H1 (cell line): ENCODE results near the gene SAMD14. TPM values are rescaled to one million over a fixed set of nuclear protein-coding genes. Genes with fewer than 3 reads are reported as not detected.
A peak's percentile ranks its signal among the peaks of the same experiment; 100 is the strongest.

Source experiments
- CEBPB ChIP-seq: IDR thresholded peaks from 2 replicates; pipeline ENCODE4 v1.6.1; 2012; ENCODE audit warnings: low read depth, low read length
- HDAC6 ChIP-seq: IDR thresholded peaks from one replicate; pipeline ENCODE4 v1.7.1; 2012; ENCODE audit warnings: low read depth, mild to moderate bottlenecking, inconsistent platforms, low read length, moderate library complexity
- JUN ChIP-seq: IDR thresholded peaks from 2 replicates; pipeline ENCODE4 v1.6.1; 2011; ENCODE audit warnings: low read depth, mild to moderate bottlenecking, improper control_type of control experiment, low read length
- NANOG ChIP-seq: IDR thresholded peaks from 2 replicates; pipeline ENCODE4 v1.6.1; 2011; ENCODE audit warnings: low read length, low read depth, mild to moderate bottlenecking, inconsistent platforms; ENCODE audit not compliant: insufficient read depth, poor library complexity, severe bottlenecking
- POLR2AphosphoS5 ChIP-seq: IDR thresholded peaks from 2 replicates; pipeline ENCODE4 v1.6.1; 2011; ENCODE audit warnings: low read depth, low read length
- RAD21 ChIP-seq, 2 experiments: IDR thresholded peaks in 1 of 2; conservative IDR thresholded peaks in 1 of 2; 2 replicates each; pipeline ENCODE4 v1.6.1; 2011; ENCODE audit warnings: low read depth in 2 of 2, low read length in 2 of 2, improper control_type of control experiment in 1 of 2, inconsistent platforms in 1 of 2, mild to moderate bottlenecking in 1 of 2, moderate library complexity in 1 of 2
- polyA plus RNA-seq, 7 experiments: library from polyadenylated mRNA; depleted of rRNA in 3 of 7; stranded (reverse) in 5 of 7; unstranded in 2 of 7; fragments of >200 nt in 5 of 7; fragments of 200-250 nt in 2 of 7; gene quantifications; 1 replicate in 5 of 7; 2 replicates in 1 of 7; 4 replicates in 1 of 7; pipeline versions ENCODE4 v1.2.1 to v1.2.3, GENCODE V29; 2011 to 2013; ENCODE audit warnings: missing spikeins in 2 of 7, mixed read lengths in 2 of 7
- total RNA-seq: library from RNA; stranded (reverse); fragmentation: NEBNext Ultra II Directional; extraction: Animal tissue kit (Norgen Biotek cat#: 25700); gene quantifications from 2 replicates; pipeline ENCODE4 v1.2.1, GENCODE V29; 2021
- TF ChIP-seq, protein P1 (sequence below): IDR thresholded peaks from 2 replicates; pipeline ENCODE4 v1.6.1; 2011; ENCODE audit warnings: low read length, improper control_type of control experiment
- TF ChIP-seq, protein P2 (sequence below): fragments of 300-600 bp; sonication (generic); IDR thresholded peaks from 2 replicates; pipeline ENCODE4 v1.7.1; 2012; ENCODE audit warnings: low read length, moderate library complexity, mild to moderate bottlenecking, inconsistent platforms; ENCODE audit not compliant: insufficient replicate concordance

The SAMD14 gene
- total and polyA plus RNA-seq, 2 of the 8 experiments (the other 6 are each of a cell fraction or from before 2014, with no cell fraction given): 5.7 to 5.8 TPM

DNA sequence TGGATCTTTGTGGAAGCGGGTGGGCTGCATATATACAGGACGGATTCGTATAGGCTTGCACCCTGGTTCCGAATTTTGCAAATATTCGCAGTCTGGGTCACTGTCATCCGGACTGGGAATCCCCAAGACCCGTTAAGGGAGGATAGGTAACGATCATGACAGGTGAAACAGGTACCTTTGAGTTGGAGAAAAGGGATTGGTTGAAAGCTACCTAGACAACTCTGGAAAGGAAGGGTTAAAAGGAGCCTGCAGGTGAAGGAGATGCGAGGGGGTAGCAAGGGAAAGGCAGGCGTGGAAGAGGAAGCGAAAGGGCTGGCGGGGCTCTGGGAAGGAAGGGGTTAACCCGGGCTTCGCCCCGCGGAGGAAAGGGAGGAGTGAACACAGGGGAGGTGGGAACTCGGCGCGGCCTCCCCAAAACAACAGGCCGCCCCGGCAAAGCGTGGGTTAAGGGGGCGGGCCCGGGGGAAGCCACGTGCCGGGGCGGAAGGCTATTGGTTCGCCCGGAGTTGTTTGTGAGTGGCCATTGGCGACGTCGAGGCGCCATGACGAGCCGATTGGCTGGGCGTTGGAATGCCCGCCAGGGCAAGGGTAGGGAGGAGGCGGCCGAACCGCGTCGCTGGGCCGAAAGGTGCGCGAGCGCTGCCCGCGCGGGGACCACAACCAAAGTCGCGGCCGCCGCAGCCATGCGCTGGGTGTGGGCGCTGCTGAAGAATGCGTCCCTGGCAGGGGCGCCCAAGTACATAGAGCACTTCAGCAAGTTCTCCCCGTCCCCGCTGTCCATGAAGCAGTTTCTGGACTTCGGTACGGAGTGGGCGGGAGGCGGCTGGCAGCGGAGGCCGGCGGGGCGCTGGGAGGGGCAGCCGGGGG is 35.0 kb downstream of the SAMD14 start, which contains the start of gene PDK2 (continued):
- TF ChIP-seq, protein P1, sequence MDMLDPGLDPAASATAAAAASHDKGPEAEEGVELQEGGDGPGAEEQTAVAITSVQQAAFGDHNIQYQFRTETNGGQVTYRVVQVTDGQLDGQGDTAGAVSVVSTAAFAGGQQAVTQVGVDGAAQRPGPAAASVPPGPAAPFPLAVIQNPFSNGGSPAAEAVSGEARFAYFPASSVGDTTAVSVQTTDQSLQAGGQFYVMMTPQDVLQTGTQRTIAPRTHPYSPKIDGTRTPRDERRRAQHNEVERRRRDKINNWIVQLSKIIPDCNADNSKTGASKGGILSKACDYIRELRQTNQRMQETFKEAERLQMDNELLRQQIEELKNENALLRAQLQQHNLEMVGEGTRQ: peak; percentile 94
- TF ChIP-seq POLR2AphosphoS5 (no peak), HDAC6 (no peak), JUN (no peak), RAD21 (IDR thresholded peaks at IDR 0.05 in 1 of 2, conservative IDR thresholded peaks at IDR 0.05 in 1 of 2; ENCODE audit: low read depth in 2 of 2, low read length in 2 of 2) (no peak), CEBPB (no peak), NANOG (no peak)
- TF ChIP-seq, protein P2, sequence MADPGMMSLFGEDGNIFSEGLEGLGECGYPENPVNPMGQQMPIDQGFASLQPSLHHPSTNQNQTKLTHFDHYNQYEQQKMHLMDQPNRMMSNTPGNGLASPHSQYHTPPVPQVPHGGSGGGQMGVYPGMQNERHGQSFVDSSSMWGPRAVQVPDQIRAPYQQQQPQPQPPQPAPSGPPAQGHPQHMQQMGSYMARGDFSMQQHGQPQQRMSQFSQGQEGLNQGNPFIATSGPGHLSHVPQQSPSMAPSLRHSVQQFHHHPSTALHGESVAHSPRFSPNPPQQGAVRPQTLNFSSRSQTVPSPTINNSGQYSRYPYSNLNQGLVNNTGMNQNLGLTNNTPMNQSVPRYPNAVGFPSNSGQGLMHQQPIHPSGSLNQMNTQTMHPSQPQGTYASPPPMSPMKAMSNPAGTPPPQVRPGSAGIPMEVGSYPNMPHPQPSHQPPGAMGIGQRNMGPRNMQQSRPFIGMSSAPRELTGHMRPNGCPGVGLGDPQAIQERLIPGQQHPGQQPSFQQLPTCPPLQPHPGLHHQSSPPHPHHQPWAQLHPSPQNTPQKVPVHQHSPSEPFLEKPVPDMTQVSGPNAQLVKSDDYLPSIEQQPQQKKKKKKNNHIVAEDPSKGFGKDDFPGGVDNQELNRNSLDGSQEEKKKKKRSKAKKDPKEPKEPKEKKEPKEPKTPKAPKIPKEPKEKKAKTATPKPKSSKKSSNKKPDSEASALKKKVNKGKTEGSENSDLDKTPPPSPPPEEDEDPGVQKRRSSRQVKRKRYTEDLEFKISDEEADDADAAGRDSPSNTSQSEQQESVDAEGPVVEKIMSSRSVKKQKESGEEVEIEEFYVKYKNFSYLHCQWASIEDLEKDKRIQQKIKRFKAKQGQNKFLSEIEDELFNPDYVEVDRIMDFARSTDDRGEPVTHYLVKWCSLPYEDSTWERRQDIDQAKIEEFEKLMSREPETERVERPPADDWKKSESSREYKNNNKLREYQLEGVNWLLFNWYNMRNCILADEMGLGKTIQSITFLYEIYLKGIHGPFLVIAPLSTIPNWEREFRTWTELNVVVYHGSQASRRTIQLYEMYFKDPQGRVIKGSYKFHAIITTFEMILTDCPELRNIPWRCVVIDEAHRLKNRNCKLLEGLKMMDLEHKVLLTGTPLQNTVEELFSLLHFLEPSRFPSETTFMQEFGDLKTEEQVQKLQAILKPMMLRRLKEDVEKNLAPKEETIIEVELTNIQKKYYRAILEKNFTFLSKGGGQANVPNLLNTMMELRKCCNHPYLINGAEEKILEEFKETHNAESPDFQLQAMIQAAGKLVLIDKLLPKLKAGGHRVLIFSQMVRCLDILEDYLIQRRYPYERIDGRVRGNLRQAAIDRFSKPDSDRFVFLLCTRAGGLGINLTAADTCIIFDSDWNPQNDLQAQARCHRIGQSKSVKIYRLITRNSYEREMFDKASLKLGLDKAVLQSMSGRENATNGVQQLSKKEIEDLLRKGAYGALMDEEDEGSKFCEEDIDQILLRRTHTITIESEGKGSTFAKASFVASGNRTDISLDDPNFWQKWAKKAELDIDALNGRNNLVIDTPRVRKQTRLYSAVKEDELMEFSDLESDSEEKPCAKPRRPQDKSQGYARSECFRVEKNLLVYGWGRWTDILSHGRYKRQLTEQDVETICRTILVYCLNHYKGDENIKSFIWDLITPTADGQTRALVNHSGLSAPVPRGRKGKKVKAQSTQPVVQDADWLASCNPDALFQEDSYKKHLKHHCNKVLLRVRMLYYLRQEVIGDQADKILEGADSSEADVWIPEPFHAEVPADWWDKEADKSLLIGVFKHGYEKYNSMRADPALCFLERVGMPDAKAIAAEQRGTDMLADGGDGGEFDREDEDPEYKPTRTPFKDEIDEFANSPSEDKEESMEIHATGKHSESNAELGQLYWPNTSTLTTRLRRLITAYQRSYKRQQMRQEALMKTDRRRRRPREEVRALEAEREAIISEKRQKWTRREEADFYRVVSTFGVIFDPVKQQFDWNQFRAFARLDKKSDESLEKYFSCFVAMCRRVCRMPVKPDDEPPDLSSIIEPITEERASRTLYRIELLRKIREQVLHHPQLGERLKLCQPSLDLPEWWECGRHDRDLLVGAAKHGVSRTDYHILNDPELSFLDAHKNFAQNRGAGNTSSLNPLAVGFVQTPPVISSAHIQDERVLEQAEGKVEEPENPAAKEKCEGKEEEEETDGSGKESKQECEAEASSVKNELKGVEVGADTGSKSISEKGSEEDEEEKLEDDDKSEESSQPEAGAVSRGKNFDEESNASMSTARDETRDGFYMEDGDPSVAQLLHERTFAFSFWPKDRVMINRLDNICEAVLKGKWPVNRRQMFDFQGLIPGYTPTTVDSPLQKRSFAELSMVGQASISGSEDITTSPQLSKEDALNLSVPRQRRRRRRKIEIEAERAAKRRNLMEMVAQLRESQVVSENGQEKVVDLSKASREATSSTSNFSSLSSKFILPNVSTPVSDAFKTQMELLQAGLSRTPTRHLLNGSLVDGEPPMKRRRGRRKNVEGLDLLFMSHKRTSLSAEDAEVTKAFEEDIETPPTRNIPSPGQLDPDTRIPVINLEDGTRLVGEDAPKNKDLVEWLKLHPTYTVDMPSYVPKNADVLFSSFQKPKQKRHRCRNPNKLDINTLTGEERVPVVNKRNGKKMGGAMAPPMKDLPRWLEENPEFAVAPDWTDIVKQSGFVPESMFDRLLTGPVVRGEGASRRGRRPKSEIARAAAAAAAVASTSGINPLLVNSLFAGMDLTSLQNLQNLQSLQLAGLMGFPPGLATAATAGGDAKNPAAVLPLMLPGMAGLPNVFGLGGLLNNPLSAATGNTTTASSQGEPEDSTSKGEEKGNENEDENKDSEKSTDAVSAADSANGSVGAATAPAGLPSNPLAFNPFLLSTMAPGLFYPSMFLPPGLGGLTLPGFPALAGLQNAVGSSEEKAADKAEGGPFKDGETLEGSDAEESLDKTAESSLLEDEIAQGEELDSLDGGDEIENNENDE: no peak
